ENCODE data around the gene SNRNP25.
"Not testable (repeated sequence)": the region's sequence is repeated elsewhere in the genome, so short reads cannot be mapped to it uniquely, and the experiment has no call there.

- TF ChIP-seq POLR2A (IDR thresholded peaks at IDR 0.05; ENCODE audit: low read depth, low read length); POLR2AphosphoS5 (IDR thresholded peaks at IDR 0.05; ENCODE audit: insufficient read depth, low read depth, low read length): not testable (repeated sequence)
These were observed 29.5 kb upstream of the SNRNP25 start for GRCh38 chr16:24151-24550.
